ENCODE results near the gene CYBC1. TPM values are rescaled to one million over a fixed set of nuclear protein-coding genes. Genes with fewer than 3 reads are reported as not detected.

CYBC1 gene
- 41.0 and 50.7 TPM in 2 replicates for total RNA-seq

GRCh38 chr17:82450357-82451106 is at the start of gene CYBC1:
CYBC1 (minus strand) TSS chr17:82450752; CDS start chr17:82449254, 1,498 bp downstream.

GRCh38 chr17:82458179-82458884 is 7.8 kb upstream of the CYBC1 start, which contains the start of gene NARF:
NARF (plus strand) TSS chr17:82458741; CDS start chr17:82458804, 63 bp downstream.

GRCh38 chr17:82418001-82418986 is 32.3 kb downstream of the CYBC1 start, which contains the start of the genes HEXD and OGFOD3:
HEXD (plus strand) TSS chr17:82418347; CDS start chr17:82419800, 1,453 bp downstream.
OGFOD3 (minus strand) TSS chr17:82418586; CDS start chr17:82418485, 101 bp downstream.

Small RNA genes within 50 kb of the gene (small RNA-seq; reads per million reads assigned to genes)
- not detected for gene RF00019

Other genes with a start within 250 kb of the CYBC1 start
- 16.2 and 18.8 TPM in 2 replicates for gene CCDC57, start 237.9 kb downstream of the CYBC1 start, total RNA-seq
- gene SLC16A3, start 221.7 kb downstream of the CYBC1 start, total RNA-seq = 87.4 and 113 TPM in 2 replicates
- 62.0 and 76.5 TPM in 2 replicates for gene CSNK1D, start 177.1 kb downstream of the CYBC1 start, total RNA-seq
- not detected in 2 replicates for gene CD7, start 133.1 kb downstream of the CYBC1 start, total RNA-seq
- gene SECTM1, start 117.0 kb downstream of the CYBC1 start, total RNA-seq = 2.8 and 3.7 TPM in 2 replicates
- 0.07 TPM in 1 of 2 replicates, not detected in the other for gene TEX19, start 91.5 kb downstream of the CYBC1 start, total RNA-seq
- gene UTS2R, start 79.0 kb downstream of the CYBC1 start, total RNA-seq = not detected in 2 replicates
- 11.7 and 13.0 TPM in 2 replicates for gene HEXD, start 32.4 kb downstream of the CYBC1 start, total RNA-seq
- 27.1 and 28.6 TPM in 2 replicates for gene OGFOD3, start 32.2 kb downstream of the CYBC1 start, total RNA-seq
- gene NARF, start 8.0 kb upstream of the CYBC1 start, total RNA-seq = 74.0 and 97.5 TPM in 2 replicates
- gene FOXK2, start 69.0 kb upstream of the CYBC1 start, total RNA-seq = 41.1 and 56.4 TPM in 2 replicates
- gene WDR45B, start 197.7 kb upstream of the CYBC1 start, total RNA-seq = 70.5 and 81.1 TPM in 2 replicates
- gene RAB40B, start 247.9 kb upstream of the CYBC1 start, total RNA-seq = 3.9 and 7.2 TPM in 2 replicates

Measured in thoracic aorta endothelial cell (primary cell).